GM12878 (cell line): ENCODE data around the gene PELI1. TPM values are rescaled to one million over a fixed set of nuclear protein-coding genes. Genes with fewer than 3 reads are reported as not detected.

Source experiments
- ATAC-seq: fragments of 200-7000 bp; cut with Tn5 transposase; 3 replicates; pipeline ENCODE4 v1.9.1; 2020; ENCODE audit warnings: mild to moderate bottlenecking, moderate library complexity
- BruUV-seq: library from RNA; stranded (reverse); fragments of 400-500 nt; replicated peaks from 2 replicates; lab custom pipeline; 2021; lab: Mats Ljungman, UMichigan
- CTCF ChIA-PET: fragments of 300-600 bp; sonication (Branson Sonifier 250); formaldehyde crosslinking; extraction: SDS; loops from one replicate; lab custom pipeline; 2021; ENCODE audit warnings: inconsistent platforms; lab: Yijun Ruan, JAX
- POLR2A ChIA-PET: fragments of 350-600 bp; formaldehyde crosslinking; extraction: SDS; loops from one replicate; lab custom pipeline; 2021; ENCODE audit warnings: inconsistent platforms; lab: Charles Lee
- RAD21 ChIA-PET: fragments of 300-600 bp; sonication (Branson Sonifier 250); formaldehyde crosslinking; loops from one replicate; lab custom pipeline; 2023; ENCODE audit warnings: antibody characterized with exemption; ENCODE audit not compliant: unreplicated experiment; lab: Charles Lee
- SMC1A ChIA-PET: fragments of 300-600 bp; sonication (Branson Sonifier 250); formaldehyde crosslinking; loops from one replicate; lab custom pipeline; 2023; ENCODE audit not compliant: unreplicated experiment, uncharacterized antibody; lab: Charles Lee
- DNase-seq: peaks from one replicate; pipeline ENCODE4 v3.0.0-alpha.2; 2011; ENCODE audit warnings: low read depth, low spot score
- FAIRE-seq: peaks from 3 replicates; lab custom pipeline; 2011; peaks lifted over from hg19 to GRCh38; lab: Jason Lieb, UNC
- H2AFZ ChIP-seq: 2 replicates; pipeline ENCODE4 v1.6.0; 2011; ENCODE audit warnings: low read depth, low read length, control low read depth; ENCODE audit not compliant: control insufficient read depth
- H3K27ac ChIP-seq: 2 replicates; pipeline ENCODE4 v1.5.1; 2011; ENCODE audit warnings: control low read depth; ENCODE audit not compliant: control insufficient read depth, insufficient read depth
- H3K27me3 ChIP-seq, 2 experiments: replicated peaks in 1 of 2; 2 replicates each; pipeline versions ENCODE4 v1.6.0 to v1.6.1; 2011; ENCODE audit warnings: low read length in 1 of 2; ENCODE audit not compliant: control insufficient read depth in 2 of 2, insufficient read depth in 2 of 2
- H3K36me3 ChIP-seq, 2 experiments: 2 replicates each; pipeline ENCODE4 v1.5.1; 2011; ENCODE audit warnings: low read length in 1 of 2; ENCODE audit not compliant: control insufficient read depth in 2 of 2, insufficient read depth in 2 of 2
- H3K4me1 ChIP-seq: 2 replicates; pipeline ENCODE4 v1.6.1; 2011; ENCODE audit warnings: mild to moderate bottlenecking, low read length, moderate library complexity, mixed read lengths; ENCODE audit not compliant: control insufficient read depth, insufficient read depth
- H3K4me2 ChIP-seq: 2 replicates; pipeline ENCODE4 v1.6.0; 2011; ENCODE audit warnings: control low read depth; ENCODE audit not compliant: control insufficient read depth, insufficient read depth
- H3K4me3 ChIP-seq: fragments of 200-600 bp; sonication (generic); 2 replicates; pipeline ENCODE4 v1.5.1; 2016
- H3K79me2 ChIP-seq: 2 replicates; pipeline ENCODE4 v1.6.0; 2011; ENCODE audit warnings: low read length; ENCODE audit not compliant: control insufficient read depth, insufficient read depth
- H3K9ac ChIP-seq: 2 replicates; pipeline ENCODE4 v1.8.0; 2011; ENCODE audit warnings: low read length, control low read depth, mixed read lengths; ENCODE audit not compliant: control insufficient read depth, insufficient read depth
- H3K9me3 ChIP-seq: replicated peaks from 3 replicates; pipeline ENCODE4 v1.5.1; 2011; ENCODE audit warnings: mild to moderate bottlenecking, low read length; ENCODE audit not compliant: control insufficient read depth, insufficient read depth
- H4K20me1 ChIP-seq: 2 replicates; pipeline ENCODE4 v1.6.0; 2011; ENCODE audit not compliant: control insufficient read depth, insufficient read depth
- EED ChIP-seq: sonication (generic); IDR thresholded peaks from 2 replicates; pipeline ENCODE4 v1.6.1; 2016; ENCODE audit warnings: antibody characterized with exemption, low read depth
- NR2C2 ChIP-seq: IDR thresholded peaks from 2 replicates; pipeline ENCODE4 v1.6.1; 2011; ENCODE audit warnings: borderline replicate concordance, low read depth; ENCODE audit not compliant: control insufficient read depth, insufficient read length
- POLR2AphosphoS5 ChIP-seq: IDR thresholded peaks from 2 replicates; pipeline ENCODE4 v1.6.1; 2011; ENCODE audit warnings: mild to moderate bottlenecking, low read length, inconsistent platforms
- RAD21 ChIP-seq: IDR thresholded peaks from 2 replicates; pipeline ENCODE4 v1.6.1; 2011; ENCODE audit warnings: mild to moderate bottlenecking, low read depth, low read length, moderate library complexity; ENCODE audit not compliant: insufficient read depth
- SMAD1 ChIP-seq: fragments of 450-650 bp; IDR thresholded peaks from 2 replicates; pipeline ENCODE4 v1.6.1; 2018; ENCODE audit warnings: mild to moderate bottlenecking, low read depth; ENCODE audit not compliant: partially characterized antibody
- SMARCA5 ChIP-seq: fragments of 450-650 bp; IDR thresholded peaks from 2 replicates; pipeline ENCODE4 v1.6.1; 2017; ENCODE audit warnings: mild to moderate bottlenecking
- ZNF217 ChIP-seq: fragments of 450-650 bp; IDR thresholded peaks from 2 replicates; pipeline ENCODE4 v1.6.1; 2017; ENCODE audit warnings: antibody characterized with exemption, mild to moderate bottlenecking
- ZNF622 ChIP-seq: fragments of 450-650 bp; IDR thresholded peaks from 2 replicates; pipeline ENCODE4 v1.6.1; 2017; ENCODE audit warnings: mild to moderate bottlenecking, inconsistent platforms
- WGBS: methylation state at CpG from one replicate; pipeline ENCODE4 v1.1.6; 2016; ENCODE audit warnings: low lambda C conversion rate; ENCODE audit not compliant: insufficient replicate concordance, insufficient coverage; ENCODE audit errors: missing lambda C conversion rate; 5-methylcytosine and 5-hydroxymethylcytosine counted together
- in situ Hi-C: fragments of 300-500 bp; cut with MboI; formaldehyde crosslinking; loops from 9 replicates; pipeline ENCODE4 v1.14.3; 2018; ENCODE audit warnings: mixed read lengths
- intact Hi-C: fragments of 100-400 bp; cut with micrococcal nuclease; formaldehyde crosslinking; loops from one replicate; pipeline ENCODE4 v1.14.2; 2022; ENCODE audit not compliant: unreplicated experiment
- polyA plus RNA-seq, 11 experiments: library from polyadenylated mRNA; depleted of rRNA in 4 of 11; unstranded in 6 of 11; stranded (reverse) in 5 of 11; fragments of >200 nt; fragmentation: Nextera tagmentation in 4 of 11; fragmentation: Illumina TruSeq in 1 of 11; extraction: Ambion mirVana in 4 of 11; extraction: Trizol in 1 of 11; gene quantifications; 1 replicate in 1 of 11; 2 replicates in 10 of 11; pipeline versions ENCODE4 v1.2.1 to v1.2.3, GENCODE V29; 2011 to 2016; ENCODE audit warnings: inconsistent platforms in 2 of 11, missing spikeins in 2 of 11, low read depth in 1 of 11
- total RNA-seq, 4 experiments: library from RNA; depleted of rRNA in 3 of 4; stranded (reverse); fragments of >200 nt in 3 of 4; fragmentation: Illumina TruSeq in 1 of 4; extraction: Trizol in 1 of 4; gene quantifications; 2 replicates each; pipeline versions ENCODE4 v1.2.1 to v1.2.3, GENCODE V29; 2013 to 2021

The PELI1 gene
- total and polyA plus RNA-seq, 10 of the 15 experiments (the other 5 are each of a cell fraction or from before 2014, with no cell fraction given): 12.1 to 92.0 (median 39.8) TPM

DNA sequence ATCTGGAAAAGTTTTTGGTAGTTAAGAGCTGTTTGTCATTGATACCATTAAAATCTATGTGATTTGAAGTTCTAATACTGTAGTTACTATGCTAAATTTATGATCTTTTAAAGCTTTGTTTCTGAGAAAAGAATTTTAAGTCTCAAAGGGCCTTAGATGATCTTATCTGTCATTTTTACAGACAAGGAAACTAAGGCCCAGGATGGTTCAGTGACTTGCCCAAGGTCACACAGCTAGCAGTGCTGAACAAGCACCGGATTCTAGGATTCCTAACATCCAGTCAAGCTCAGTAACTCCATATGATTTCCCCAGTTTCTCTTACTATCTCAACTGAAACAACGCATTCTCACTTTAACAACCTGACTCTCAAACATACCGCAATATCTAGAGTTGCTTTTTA is 37.7 kb downstream of the PELI1 start:
- in situ Hi-C loops (no loop called here), intact Hi-C loops (no loop called here)
- Histone ChIP-seq H3K4me3 (no peak overlapping the region), H3K9me3 (no peaks in the 10 kb centered on the region), H3K27me3 (no peaks in the 10 kb centered on the region), H3K36me3 (peaks cover 7 to 45% of the 10 kb centered on the region in 2 experiments), H3K4me1 (peaks cover 43% of the 10 kb centered on the region), H3K4me2 (no peak overlapping the region), H4K20me1 (no peaks in the 10 kb centered on the region), H2AFZ (no peak overlapping the region), H3K79me2 (peaks cover 60% of the 10 kb centered on the region), H3K9ac (no peak overlapping the region), H3K27ac (no peak overlapping the region)
- no peak for ATAC-seq
- ChIA-PET SMC1A (interaction anchor here (0.6 to 19.8 kb wide), 27 partner anchors 8 to 222 kb away, joined by 3 to 495 read pairs (median 4); no protein-coding TSS in a partner anchor), CTCF (interaction anchor here (0.6 to 4.3 kb wide), 13 partner anchors 9 to 222 kb away, joined by 3 to 12 read pairs (median 5); no protein-coding TSS in a partner anchor), POLR2A (interaction anchor here (0.5 to 2.1 kb wide), 15 partner anchors 8 to 220 kb away, joined by 3 to 11 read pairs (median 4); no protein-coding TSS in a partner anchor), RAD21 (interaction anchor here (0.8 to 9.2 kb wide), 23 partner anchors 8 to 222 kb away, joined by 3 to 101 read pairs (median 5); no protein-coding TSS in a partner anchor)
- no peak for DNase-seq
- TF ChIP-seq ZNF622 (no peak), ZNF217 (peak; percentile 52; the same call in 1 of the 2 replicates), SMARCA5 (peak; percentile 80; the same call in 1 of the 2 replicates), SMAD1 (no peak), RAD21 (no peak), EED (no peak), POLR2AphosphoS5 (no peak), NR2C2 (no peak)
- WGBS: 96% methylated on average over 3 of the region's 3 CpGs
- no peak for FAIRE-seq
- BruUV-seq: no TSS peak
